Measurements from ENCODE around the gene SLC27A5. TPM values are rescaled to one million over a fixed set of nuclear protein-coding genes. Genes with fewer than 3 reads are reported as not detected.
A peak's percentile ranks its signal among the peaks of the same experiment; 100 is the strongest.
"Not testable (repeated sequence)": the region's sequence is repeated elsewhere in the genome, so short reads cannot be mapped to it uniquely, and the experiment has no call there.

The SLC27A5 gene
- total RNA-seq, 1 donor from 2014 or later, result 9.3 TPM

- H3K27ac Mint-ChIP-seq, result no peak overlapping the region
- no peaks in the 10 kb centered on the region for H3K27me3 Mint-ChIP-seq
- peaks cover under 1% of the 10 kb centered on the region for H3K4me1 Mint-ChIP-seq (ENCODE audit: unreplicated experiment)
- peaks cover 5% of the 10 kb centered on the region for H3K9me3 Mint-ChIP-seq
- no peak overlapping the region for H3K4me3 Mint-ChIP-seq
- H3K36me3 Mint-ChIP-seq, result peaks cover under 1% of the 10 kb centered on the region
- no peak for DNase-seq (ENCODE audit: extremely low spot score, unreplicated experiment)
- no peak for TF ChIP-seq CTCF (conservative IDR thresholded peaks at IDR 0.05)
These were observed 1.5 kb downstream of the SLC27A5 start for GRCh38 chr19:58510084-58510862.

GRCh38 chr19:58509731-58510083 is 2.1 kb downstream of the SLC27A5 start:
- no peak for TF ChIP-seq CTCF (conservative IDR thresholded peaks at IDR 0.05)
- H3K4me3 Mint-ChIP-seq, result no peak overlapping the region
- peaks cover 5% of the 10 kb centered on the region for H3K9me3 Mint-ChIP-seq
- no peak for DNase-seq (ENCODE audit: extremely low spot score, unreplicated experiment)
- no peaks in the 10 kb centered on the region for H3K27me3 Mint-ChIP-seq
- H3K4me1 Mint-ChIP-seq (ENCODE audit: unreplicated experiment), result no peaks in the 10 kb centered on the region
- no peak overlapping the region for H3K27ac Mint-ChIP-seq
- no peaks in the 10 kb centered on the region for H3K36me3 Mint-ChIP-seq

- not testable (repeated sequence) for H3K36me3 Mint-ChIP-seq; H3K27me3 Mint-ChIP-seq; H3K4me3 Mint-ChIP-seq; H3K4me1 Mint-ChIP-seq (ENCODE audit: unreplicated experiment); H3K9me3 Mint-ChIP-seq; DNase-seq (ENCODE audit: extremely low spot score, unreplicated experiment); H3K27ac Mint-ChIP-seq
These were observed 4.1 kb downstream of the SLC27A5 start for GRCh38 chr19:58507602-58508223.

GRCh38 chr19:58500242-58500641 is 11.6 kb downstream of the SLC27A5 start:
- Mint-ChIP-seq H3K9me3 (peaks cover 13% of the 10 kb centered on the region), H3K36me3 (no peaks in the 10 kb centered on the region), H3K4me1 (ENCODE audit: unreplicated experiment) (peaks cover 14% of the 10 kb centered on the region), H3K27ac (no peak overlapping the region), H3K4me3 (peak overlapping the region; percentile 96), H3K27me3 (no peaks in the 10 kb centered on the region)
- DNase-seq (ENCODE audit: extremely low spot score, unreplicated experiment), result no peak
- no peak for TF ChIP-seq CTCF (conservative IDR thresholded peaks at IDR 0.05)

GRCh38 chr19:58499021-58499927 is 12.5 kb downstream of the SLC27A5 start:
- peak; percentile 99 for DNase-seq (ENCODE audit: extremely low spot score, unreplicated experiment)
- peaks cover 14% of the 10 kb centered on the region for H3K4me1 Mint-ChIP-seq (ENCODE audit: unreplicated experiment)
- no peaks in the 10 kb centered on the region for H3K36me3 Mint-ChIP-seq
- peak overlapping the region; percentile 96 for H3K4me3 Mint-ChIP-seq
- H3K9me3 Mint-ChIP-seq, result peaks cover 13% of the 10 kb centered on the region
- no peaks in the 10 kb centered on the region for H3K27me3 Mint-ChIP-seq
- H3K27ac Mint-ChIP-seq, result peak overlapping the region; percentile 96
- peak; percentile 65 for TF ChIP-seq CTCF (conservative IDR thresholded peaks at IDR 0.05)
